T-helper 17 cell (primary cell): ENCODE results near the gene ALOX5. TPM values are rescaled to one million over a fixed set of nuclear protein-coding genes. Genes with fewer than 3 reads are reported as not detected.
"Not testable (repeated sequence)": the region's sequence is repeated elsewhere in the genome, so short reads cannot be mapped to it uniquely, and the experiment has no call there.

Source experiments
- ATAC-seq: fragments of 150-1000 bp; cut with Tn5 transposase; 2 replicates; pipeline ENCODE4 v1.10.0; 2021; ENCODE audit warnings: mild to moderate bottlenecking, moderate library complexity
- DNase-seq, 3 donors: peaks; one replicate each; pipeline versions ENCODE4 v3.0.0 to v3.0.0-alpha.2; 2020 to 2021
- H3K9me3 ChIP-seq: one replicate; pipeline ENCODE4 v1.7.0; 2013; ENCODE audit warnings: low read length, mild to moderate bottlenecking; ENCODE audit not compliant: control insufficient read depth, poor library complexity, severe bottlenecking
- H3K27ac Mint-ChIP-seq: one replicate; pipeline ENCODE4 v1.8.0; 2022; ENCODE audit warnings: mild to moderate bottlenecking, moderate library complexity, mixed read lengths
- H3K27me3 Mint-ChIP-seq: one replicate; pipeline ENCODE4 v1.8.0; 2022; ENCODE audit warnings: mixed read lengths
- H3K36me3 Mint-ChIP-seq: one replicate; pipeline ENCODE4 v1.8.0; 2022; ENCODE audit warnings: low read depth, mixed read lengths
- H3K4me1 Mint-ChIP-seq: one replicate; pipeline ENCODE4 v1.8.0; 2022; ENCODE audit warnings: mild to moderate bottlenecking, mixed read lengths
- H3K4me3 Mint-ChIP-seq: one replicate; pipeline ENCODE4 v1.8.0; 2022; ENCODE audit warnings: mild to moderate bottlenecking, moderate library complexity, mixed read lengths
- total RNA-seq, 4 donors: library from RNA in 2 of 4; stranded (reverse) in 2 of 4; gene quantifications; one replicate each; pipeline ENCODE4 v1.2.3 and lab custom pipeline; 2022 to 2026

The ALOX5 gene
- total RNA-seq, 2 donors from 2014 or later, result 19.8 to 66.6 TPM

DNA sequence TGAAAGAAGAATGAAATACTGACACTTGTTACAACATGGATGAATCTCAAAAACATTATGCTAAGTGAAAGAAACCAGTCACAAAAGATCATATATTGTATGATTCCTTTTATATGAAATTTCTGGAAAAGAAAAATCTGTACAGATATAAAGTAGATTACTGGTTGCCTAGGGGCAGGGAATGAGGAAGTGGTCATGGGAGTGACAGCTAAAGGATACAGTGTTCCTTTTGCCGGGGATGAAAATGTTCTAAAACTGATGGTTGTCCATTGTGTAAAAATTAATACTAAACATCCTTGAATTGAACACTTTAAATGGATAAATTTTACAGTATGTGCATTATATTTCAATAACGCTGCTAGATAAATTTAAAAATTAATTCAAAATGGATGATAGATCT lies 25.1 kb downstream of the ALOX5 start:
- H3K36me3 Mint-ChIP-seq, result peaks cover 2% of the 10 kb centered on the region
- no peak overlapping the region for H3K4me3 Mint-ChIP-seq
- H3K9me3 ChIP-seq, result no peaks in the 10 kb centered on the region
- H3K27me3 Mint-ChIP-seq, result no peaks in the 10 kb centered on the region
- H3K4me1 Mint-ChIP-seq, result peaks cover 13% of the 10 kb centered on the region
- H3K27ac Mint-ChIP-seq, result peak overlapping the region; percentile 65
- ATAC-seq, result no peak
- DNase-seq, result no peak

GRCh38 chr10:45403151-45403550 lies 29.1 kb downstream of the ALOX5 start:
- H3K27ac Mint-ChIP-seq, result no peak overlapping the region
- no peak for DNase-seq
- no peak overlapping the region for H3K4me3 Mint-ChIP-seq
- no peaks in the 10 kb centered on the region for H3K9me3 ChIP-seq
- H3K27me3 Mint-ChIP-seq, result no peaks in the 10 kb centered on the region
- peaks cover 20% of the 10 kb centered on the region for H3K4me1 Mint-ChIP-seq
- ATAC-seq, result no peak
- no peaks in the 10 kb centered on the region for H3K36me3 Mint-ChIP-seq

GRCh38 chr10:45404087-45404769 lies 30.2 kb downstream of the ALOX5 start:
- Mint-ChIP-seq H3K27ac (peak overlapping the region; percentile 60), H3K4me1 (peaks cover 20% of the 10 kb centered on the region), H3K36me3 (no peaks in the 10 kb centered on the region), H3K27me3 (no peaks in the 10 kb centered on the region), H3K4me3 (peak overlapping the region; percentile 9)
- no peaks in the 10 kb centered on the region for H3K9me3 ChIP-seq
- DNase-seq (no peak), ATAC-seq (peak; percentile 39)

DNA sequence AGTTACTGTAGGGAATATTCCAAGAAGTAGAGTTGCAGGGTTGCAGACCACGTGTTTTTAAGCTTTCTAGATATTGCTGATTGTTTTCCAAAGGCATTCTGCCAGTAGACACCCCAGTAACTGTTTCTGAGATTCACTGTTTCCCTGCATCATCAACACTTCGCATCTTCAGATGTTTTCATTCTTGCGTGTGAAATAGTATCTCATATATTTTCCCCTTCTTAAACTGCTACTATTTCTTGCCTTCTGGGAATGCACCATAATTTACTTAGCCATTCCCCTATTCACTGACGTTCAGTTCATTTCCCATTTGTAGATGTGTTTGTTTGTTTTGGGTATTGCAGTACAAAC lies 30.7 kb downstream of the ALOX5 start:
- H3K4me1 Mint-ChIP-seq, result peaks cover 25% of the 10 kb centered on the region
- no peaks in the 10 kb centered on the region for H3K27me3 Mint-ChIP-seq
- H3K36me3 Mint-ChIP-seq, result no peaks in the 10 kb centered on the region
- H3K4me3 Mint-ChIP-seq, result no peak overlapping the region
- no peak for ATAC-seq
- no peaks in the 10 kb centered on the region for H3K9me3 ChIP-seq
- peak overlapping the region; percentile 60 for H3K27ac Mint-ChIP-seq
- DNase-seq, result no peak

DNA sequence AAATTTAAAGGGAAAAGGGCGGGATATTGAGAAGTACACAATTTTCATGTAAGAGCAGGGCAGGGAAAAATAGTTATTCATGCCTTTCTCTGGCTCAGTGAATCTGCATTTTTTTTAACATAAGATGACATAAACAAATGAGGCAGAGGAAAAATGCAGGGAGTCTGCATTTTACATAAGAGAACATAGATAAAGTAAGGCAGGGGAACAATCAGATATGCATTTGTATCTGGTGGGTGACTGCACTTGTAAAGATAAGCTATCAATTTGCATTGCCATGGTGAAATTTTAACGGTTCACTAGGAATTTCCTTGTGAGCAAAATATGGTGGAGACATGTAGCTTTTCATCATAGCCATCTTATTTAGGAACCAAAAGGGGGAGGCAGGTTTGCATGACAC lies 33.5 kb downstream of the ALOX5 start:
- DNase-seq (no peak), ATAC-seq (no peak)
- H3K4me1 Mint-ChIP-seq, result peaks cover 27% of the 10 kb centered on the region
- no peaks in the 10 kb centered on the region for H3K27me3 Mint-ChIP-seq
- no peaks in the 10 kb centered on the region for H3K36me3 Mint-ChIP-seq
- H3K9me3 ChIP-seq, result no peaks in the 10 kb centered on the region
- no peak overlapping the region for H3K27ac Mint-ChIP-seq
- H3K4me3 Mint-ChIP-seq, result no peak overlapping the region

DNA sequence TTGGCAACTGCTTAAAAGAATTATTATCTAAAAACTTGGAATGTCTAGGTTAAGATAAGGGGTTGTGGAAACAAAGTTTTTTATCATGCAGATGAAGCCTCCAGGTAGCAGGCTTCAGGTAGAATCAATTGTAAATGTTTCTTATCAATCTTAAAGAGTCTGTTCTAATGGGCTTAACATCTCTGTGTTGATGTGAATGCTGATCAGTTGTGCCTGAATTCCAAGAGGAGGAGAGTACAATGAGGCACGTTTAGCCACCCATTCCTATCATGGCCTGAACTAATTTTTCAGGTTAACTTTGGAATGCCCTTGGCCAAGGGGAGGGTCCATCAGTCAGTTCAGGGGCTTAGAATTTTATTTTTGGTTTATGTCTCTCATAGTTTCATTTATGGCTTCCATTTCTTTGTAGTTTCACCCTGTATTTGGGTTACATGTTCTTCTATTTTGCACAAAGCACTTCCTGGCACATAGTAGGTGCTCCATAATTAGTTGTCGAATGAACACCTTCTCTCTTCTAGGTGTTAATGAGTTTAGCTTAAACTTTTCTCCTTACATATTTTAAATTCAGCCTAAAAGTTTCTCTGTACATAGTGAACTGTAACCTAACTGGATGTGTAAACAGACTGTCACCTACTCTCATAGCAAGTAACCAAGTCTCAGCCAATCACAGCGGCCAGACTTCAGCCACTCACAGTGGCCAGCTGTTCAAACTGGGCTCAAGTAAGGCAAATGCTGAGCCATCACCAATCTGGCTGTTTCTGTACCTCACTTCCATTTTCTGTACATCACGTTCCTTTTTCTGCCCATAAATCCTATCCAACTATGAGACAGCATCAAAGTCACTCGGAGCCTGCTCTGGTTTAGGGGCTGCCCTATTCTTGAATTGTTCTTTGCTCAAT lies 34.7 kb downstream of the ALOX5 start:
- ATAC-seq, result no peak
- no peak for DNase-seq
- H3K27me3 Mint-ChIP-seq, result no peaks in the 10 kb centered on the region
- no peaks in the 10 kb centered on the region for H3K9me3 ChIP-seq
- peak overlapping the region; percentile 82 for H3K27ac Mint-ChIP-seq
- no peak overlapping the region for H3K4me3 Mint-ChIP-seq
- peaks cover 2% of the 10 kb centered on the region for H3K36me3 Mint-ChIP-seq
- H3K4me1 Mint-ChIP-seq, result peaks cover 20% of the 10 kb centered on the region

GRCh38 chr10:45409347-45409746 lies 35.3 kb downstream of the ALOX5 start:
- peak overlapping the region; percentile 82 for H3K27ac Mint-ChIP-seq
- not testable (repeated sequence) for H3K27me3 Mint-ChIP-seq, ATAC-seq, H3K9me3 ChIP-seq, H3K36me3 Mint-ChIP-seq, DNase-seq
- H3K4me3 Mint-ChIP-seq, result peak overlapping the region; percentile 66
- peaks cover 14% of the 10 kb centered on the region for H3K4me1 Mint-ChIP-seq

DNA sequence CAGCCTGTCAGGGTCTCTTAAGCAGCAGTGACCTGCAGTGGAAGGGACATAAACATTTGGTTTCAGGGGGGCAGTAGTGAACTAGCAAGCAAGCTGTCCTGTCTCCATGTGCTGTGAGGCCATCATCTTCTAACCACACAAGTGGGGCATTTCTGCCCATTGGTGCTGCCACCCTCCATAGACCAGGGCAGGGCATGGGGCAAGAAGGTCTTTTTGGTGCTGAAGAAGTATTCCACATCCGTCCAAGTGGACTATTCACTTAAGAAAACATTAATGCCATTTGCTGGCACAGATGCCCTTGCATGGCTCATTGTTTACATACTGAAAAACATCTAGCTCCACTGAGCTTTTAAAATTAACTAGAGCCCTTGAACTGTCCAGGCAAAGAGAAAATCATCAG lies 35.8 kb downstream of the ALOX5 start:
- H3K9me3 ChIP-seq, result no peaks in the 10 kb centered on the region
- Mint-ChIP-seq H3K4me3 (no peak overlapping the region), H3K4me1 (peaks cover 14% of the 10 kb centered on the region), H3K36me3 (peaks cover 2% of the 10 kb centered on the region), H3K27me3 (no peaks in the 10 kb centered on the region), H3K27ac (peak overlapping the region; percentile 82)
- ATAC-seq, result no peak
- DNase-seq, result no peak

- no peak for DNase-seq
- H3K27me3 Mint-ChIP-seq, result no peaks in the 10 kb centered on the region
Observed at GRCh38 chr10:45410489-45410806, 36.4 kb downstream of the ALOX5 start.

GRCh38 chr10:45410807-45411606 lies 37.0 kb downstream of the ALOX5 start:
- ATAC-seq (no peak), DNase-seq (no peak)
- peak overlapping the region; percentile 82 for H3K27ac Mint-ChIP-seq
- no peaks in the 10 kb centered on the region for H3K27me3 Mint-ChIP-seq
- no peak overlapping the region for H3K4me3 Mint-ChIP-seq
- H3K4me1 Mint-ChIP-seq, result peaks cover 14% of the 10 kb centered on the region
- H3K9me3 ChIP-seq, result no peaks in the 10 kb centered on the region
- H3K36me3 Mint-ChIP-seq, result peaks cover 2% of the 10 kb centered on the region

More at GRCh38 chr10:45410489-45410806, 36.4 kb downstream of the ALOX5 start:
- H3K4me3 Mint-ChIP-seq, result no peak overlapping the region
- peak overlapping the region; percentile 82 for H3K27ac Mint-ChIP-seq
- peaks cover 2% of the 10 kb centered on the region for H3K36me3 Mint-ChIP-seq
- H3K4me1 Mint-ChIP-seq, result peaks cover 14% of the 10 kb centered on the region
- H3K9me3 ChIP-seq, result no peaks in the 10 kb centered on the region
- ATAC-seq, result no peak

- ATAC-seq (no peak), DNase-seq (no peak)
- Mint-ChIP-seq H3K36me3 (peaks cover 2% of the 10 kb centered on the region), H3K27me3 (no peaks in the 10 kb centered on the region), H3K4me1 (peaks cover 16% of the 10 kb centered on the region), H3K4me3 (no peak overlapping the region), H3K27ac (no peak overlapping the region)
- H3K9me3 ChIP-seq, result no peaks in the 10 kb centered on the region
Observed at GRCh38 chr10:45411607-45411940, 37.6 kb downstream of the ALOX5 start.

DNA sequence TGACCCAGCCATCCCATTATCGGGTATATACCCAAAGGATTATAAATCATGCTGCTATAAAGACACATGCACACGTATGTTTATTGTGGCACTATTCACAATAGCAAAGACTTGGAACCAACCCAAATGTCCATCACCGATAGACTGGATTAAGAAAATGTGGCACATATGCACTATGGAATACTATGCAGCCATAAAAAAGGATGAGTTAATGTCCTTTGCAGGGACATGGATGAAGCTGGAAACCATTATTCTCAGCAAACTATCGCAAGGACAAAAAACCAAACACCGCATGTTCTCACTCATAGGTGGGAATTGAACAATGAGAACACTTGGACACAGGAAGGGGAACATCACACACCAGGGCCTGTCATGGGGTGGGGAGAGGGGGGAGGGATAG lies 41.0 kb downstream of the ALOX5 start:
- H3K27ac Mint-ChIP-seq, H3K36me3 Mint-ChIP-seq, H3K9me3 ChIP-seq, ATAC-seq, DNase-seq, H3K4me3 Mint-ChIP-seq, H3K27me3 Mint-ChIP-seq: not testable (repeated sequence)
- H3K4me1 Mint-ChIP-seq, result peaks cover 33% of the 10 kb centered on the region

GRCh38 chr10:45416603-45417002 lies 42.6 kb downstream of the ALOX5 start:
- no peak for ATAC-seq
- peaks cover 40% of the 10 kb centered on the region for H3K4me1 Mint-ChIP-seq

More at GRCh38 chr10:45416603-45417002, 42.6 kb downstream of the ALOX5 start:
- no peak for DNase-seq
- Mint-ChIP-seq H3K27me3 (no peaks in the 10 kb centered on the region), H3K27ac (no peak overlapping the region), H3K36me3 (peaks cover 5% of the 10 kb centered on the region), H3K4me3 (no peak overlapping the region)
- H3K9me3 ChIP-seq, result no peaks in the 10 kb centered on the region
